CD14-positive monocyte (primary cell): ENCODE results near the gene MERTK. TPM values are rescaled to one million over a fixed set of nuclear protein-coding genes. Genes with fewer than 3 reads are reported as not detected.

ENCODE experiments used
- DNase-seq, 3 donors: peaks; one replicate each; pipeline ENCODE4 v3.0.0-alpha.2; 2011 to 2022
- H2AFZ ChIP-seq: 2 replicates; pipeline ENCODE4 v1.6.0; 2012; ENCODE audit warnings: mild to moderate bottlenecking, low read depth, low read length, inconsistent platforms; ENCODE audit not compliant: insufficient read depth, poor library complexity, severe bottlenecking
- H3K27ac ChIP-seq, 2 donors: 1 replicate in 1 of 2; 2 replicates in 1 of 2; pipeline ENCODE4 v1.5.1; 2012 to 2013; ENCODE audit warnings: low read length in 2 of 2, control low read depth in 1 of 2, inconsistent platforms in 1 of 2, low read depth in 1 of 2, mild to moderate bottlenecking in 1 of 2
- H3K27me3 ChIP-seq, 2 donors: one replicate each; pipeline versions ENCODE4 v1.6.0 to v1.6.1; 2011 to 2013; ENCODE audit warnings: low read length in 2 of 2; ENCODE audit not compliant: control insufficient read depth in 2 of 2, insufficient read depth in 2 of 2
- H3K36me3 ChIP-seq, 2 donors: replicated peaks in 1 of 2; 1 replicate in 1 of 2; 2 replicates in 1 of 2; pipeline versions ENCODE4 v1.5.1 to v1.6.1; 2012 to 2013; ENCODE audit warnings: low read length in 2 of 2, control low read depth in 1 of 2, inconsistent platforms in 1 of 2, mild to moderate bottlenecking in 1 of 2; ENCODE audit not compliant: insufficient read depth in 2 of 2, control insufficient read depth in 1 of 2
- H3K4me1 ChIP-seq, 2 donors: 1 replicate in 1 of 2; 2 replicates in 1 of 2; pipeline versions ENCODE4 v1.5.1 to v1.6.1; 2012 to 2013; ENCODE audit warnings: low read length in 2 of 2, control low read depth in 1 of 2, inconsistent platforms in 1 of 2, mild to moderate bottlenecking in 1 of 2, moderate library complexity in 1 of 2; ENCODE audit not compliant: insufficient read depth in 2 of 2, control insufficient read depth in 1 of 2
- H3K4me2 ChIP-seq: replicated peaks from 2 replicates; pipeline ENCODE3; 2012; ENCODE audit warnings: low read length, moderate library complexity, mild to moderate bottlenecking; ENCODE audit not compliant: poor library complexity, severe bottlenecking; ENCODE audit errors: extremely low read depth
- H3K4me3 ChIP-seq, 3 experiments: fragments of 200-600 bp in 1 of 3; sonication (generic) in 1 of 3; replicated peaks in 1 of 3; 1 replicate in 2 of 3; 2 replicates in 1 of 3; pipeline ENCODE4 v1.5.1; 2011 to 2013; ENCODE audit warnings: low read length in 3 of 3, mild to moderate bottlenecking in 3 of 3, control low read depth in 2 of 3, low read depth in 2 of 3, inconsistent platforms in 1 of 3, moderate library complexity in 1 of 3
- H3K79me2 ChIP-seq: 2 replicates; pipeline ENCODE4 v1.6.0; 2012; ENCODE audit warnings: mild to moderate bottlenecking, control low read depth, inconsistent platforms, low read length, moderate library complexity; ENCODE audit not compliant: insufficient read depth
- H3K9ac ChIP-seq: 2 replicates; pipeline ENCODE4 v1.6.0; 2017; ENCODE audit warnings: low read length, mild to moderate bottlenecking; ENCODE audit not compliant: insufficient read depth, poor library complexity, severe bottlenecking
- H3K9me3 ChIP-seq, 2 donors: replicated peaks in 1 of 2; 1 replicate in 1 of 2; 2 replicates in 1 of 2; pipeline versions ENCODE4 v1.5.1 to v1.6.1; 2012 to 2013; ENCODE audit warnings: low read length in 2 of 2, control low read depth in 1 of 2; ENCODE audit not compliant: control insufficient read depth in 1 of 2, insufficient read depth in 1 of 2
- H4K20me1 ChIP-seq: 2 replicates; pipeline ENCODE4 v1.6.0; 2012; ENCODE audit warnings: mild to moderate bottlenecking, low read length, control low read depth, moderate library complexity; ENCODE audit not compliant: insufficient read depth
- H3K27ac Mint-ChIP-seq, 7 donors: one replicate each; pipeline ENCODE4 v1.8.0; 2020; ENCODE audit warnings: mild to moderate bottlenecking in 7 of 7, mixed read lengths in 7 of 7, moderate library complexity in 6 of 7, inconsistent platforms in 2 of 7
- H3K27me3 Mint-ChIP-seq, 3 donors: one replicate each; pipeline ENCODE4 v1.8.0; 2021 to 2022; ENCODE audit warnings: low read depth in 3 of 3, mild to moderate bottlenecking in 3 of 3, mixed read lengths in 3 of 3, moderate library complexity in 3 of 3, inconsistent platforms in 1 of 3
- H3K36me3 Mint-ChIP-seq, 2 donors: one replicate each; pipeline ENCODE4 v1.8.0; 2020; ENCODE audit warnings: mixed read lengths in 2 of 2, inconsistent platforms in 1 of 2, mild to moderate bottlenecking in 1 of 2
- H3K4me1 Mint-ChIP-seq: one replicate; pipeline ENCODE4 v1.8.0; 2020; ENCODE audit warnings: mild to moderate bottlenecking, mixed read lengths
- H3K4me3 Mint-ChIP-seq, 2 donors: one replicate each; pipeline ENCODE4 v1.8.0; 2020; ENCODE audit warnings: mild to moderate bottlenecking in 2 of 2, mixed read lengths in 2 of 2, moderate library complexity in 1 of 2
- H3K9me3 Mint-ChIP-seq, 7 donors: one replicate each; pipeline ENCODE4 v1.8.0; 2020 to 2022; ENCODE audit warnings: mixed read lengths in 7 of 7, mild to moderate bottlenecking in 6 of 7, moderate library complexity in 6 of 7, inconsistent platforms in 2 of 7
- CTCF ChIP-seq: fragments of 200-600 bp; IDR thresholded peaks from one replicate; pipeline ENCODE4 v1.8.0; 2022; ENCODE audit warnings: antibody characterized with exemption, mild to moderate bottlenecking
- WGBS: methylation state at CpG from one replicate; pipeline ENCODE4 v1.1.5; 2013; ENCODE audit warnings: missing lambda C conversion rate; ENCODE audit not compliant: insufficient coverage; 5-methylcytosine and 5-hydroxymethylcytosine counted together
- intact Hi-C, 2 donors: fragments of 100-400 bp; cut with micrococcal nuclease; formaldehyde crosslinking; loops; one replicate each; pipeline versions ENCODE4 v1.15.0 to v1.15.1; 2023
- polyA plus RNA-seq, 3 donors: library from polyadenylated mRNA; depleted of rRNA in 1 of 3; unstranded in 2 of 3; stranded (reverse) in 1 of 3; fragments of 300-500 nt in 2 of 3; fragments of >200 nt in 1 of 3; fragmentation: Illumina TruSeq in 2 of 3; gene quantifications; 1 replicate in 2 of 3; 2 replicates in 1 of 3; pipeline ENCODE4 v1.2.3, GENCODE V29; 2012 to 2021

The MERTK gene
- polyA plus RNA-seq, 3 donors: 4.1 to 17.0 (median 4.2) TPM

GRCh38 chr2:111995148-111995547 lies 96.7 kb downstream of the MERTK start:
- Mint-ChIP-seq H3K36me3 (peaks cover 9 to 10% of the 10 kb centered on the region in 2 donors), H3K27ac (no peak overlapping the region), H3K9me3 (no peaks in the 10 kb centered on the region), H3K27me3 (peaks cover 1 to 2% (median 2%) of the 10 kb centered on the region in 3 donors), H3K4me1 (peaks cover 16% of the 10 kb centered on the region), H3K4me3 (no peak overlapping the region)
- DNase-seq: no peak
- Histone ChIP-seq H3K9me3 (no peaks in the 10 kb centered on the region), H4K20me1 (no peaks in the 10 kb centered on the region), H2AFZ (no peak overlapping the region), H3K4me1 (peaks cover 10 to 13% of the 10 kb centered on the region in 2 donors), H3K27me3 (no peaks in the 10 kb centered on the region), H3K79me2 (no peaks in the 10 kb centered on the region), H3K4me3 (no peak overlapping the region), H3K36me3 (peaks cover 0 to 23% of the 10 kb centered on the region in 2 donors), H3K4me2 (no peak overlapping the region), H3K9ac (no peak overlapping the region), H3K27ac (no peak overlapping the region)
- TF ChIP-seq CTCF: no peak
- intact Hi-C loops: no loop called here
- 100% methylated on average over 4 of the region's 5 CpGs for WGBS

GRCh38 chr2:111999809-112000208 lies 101.4 kb downstream of the MERTK start:
- H3K79me2 ChIP-seq: no peaks in the 10 kb centered on the region
- no peak overlapping the region for H3K4me2 ChIP-seq
- peaks cover 44 to 45% of the 10 kb centered on the region in 2 donors for H3K4me1 ChIP-seq
- no peaks in the 10 kb centered on the region for H3K27me3 ChIP-seq
- H3K9me3 Mint-ChIP-seq: no peaks in the 10 kb centered on the region
- intact Hi-C loops: no loop called here
- H3K4me3 Mint-ChIP-seq: no peak overlapping the region
- H3K36me3 ChIP-seq: peaks cover 0 to 22% of the 10 kb centered on the region in 2 donors
- no peaks in the 10 kb centered on the region for H4K20me1 ChIP-seq
- H3K9ac ChIP-seq: no peak overlapping the region
- no peak overlapping the region for H3K27ac ChIP-seq
- peak overlapping the region in 2 of 7 donors; percentile 23 to 77 for H3K27ac Mint-ChIP-seq
- peaks cover 0 to 2% (median 1%) of the 10 kb centered on the region in 3 donors for H3K27me3 Mint-ChIP-seq
- no peak for TF ChIP-seq CTCF
- H3K36me3 Mint-ChIP-seq: peaks cover 12% of the 10 kb centered on the region in 2 donors
- no peak for DNase-seq
- H3K4me1 Mint-ChIP-seq: peaks cover 46% of the 10 kb centered on the region
- H3K9me3 ChIP-seq: no peaks in the 10 kb centered on the region
- no CpG with 5 or more reads among the region's 4 CpGs for WGBS
- H2AFZ ChIP-seq: no peak overlapping the region
- no peak overlapping the region for H3K4me3 ChIP-seq
